ENCODE data around the gene STMN3. TPM values are rescaled to one million over a fixed set of nuclear protein-coding genes. Genes with fewer than 3 reads are reported as not detected.
A peak's percentile ranks its signal among the peaks of the same experiment; 100 is the strongest.

Gene STMN3
- total and polyA plus RNA-seq, 8 donors = 4.4 to 37.8 (median 9.7) TPM

GRCh38 chr20:63594043-63594561, 59.1 kb downstream of the STMN3 start:
- FAIRE-seq (no peak), ATAC-seq (no peak), DNase-seq (peak in 1 of 6 donors; percentile 56)
- Histone ChIP-seq H3K4me1 (no peaks in the 10 kb centered on the region), H3K9me3 (no peaks in the 10 kb centered on the region), H3K27ac (no peak overlapping the region), H3K27me3 (no peaks in the 10 kb centered on the region), H3K36me3 (peaks cover 0 to 31% (median 3%) of the 10 kb centered on the region in 3 donors), H3K4me3 (no peak overlapping the region)
- WGBS, 2 donors = 80 to 81% methylated on average over 10 of the region's 10 CpGs
- intact Hi-C loops (cut with DNase I) = no loop called here
- no peak for TF ChIP-seq CTCF (IDR thresholded peaks at IDR 0.05)

GRCh38 chr20:63592661-63593060, 60.6 kb downstream of the STMN3 start:
- no peaks in the 10 kb centered on the region for H3K9me3 ChIP-seq
- intact Hi-C loops (cut with DNase I) = no loop called here
- H3K4me1 ChIP-seq = no peaks in the 10 kb centered on the region
- no peak for FAIRE-seq
- H3K27ac ChIP-seq = no peak overlapping the region
- H3K27me3 ChIP-seq = no peaks in the 10 kb centered on the region
- TF ChIP-seq CTCF (IDR thresholded peaks at IDR 0.05) = no peak
- 90 to 92% methylated on average over 12 to 13 of the region's 13 CpGs for WGBS, 2 donors
- no peak for ATAC-seq
- DNase-seq = peak in 1 of 6 donors; percentile 55
- H3K36me3 ChIP-seq = peaks cover 0 to 28% (median 3%) of the 10 kb centered on the region in 3 donors
- H3K4me3 ChIP-seq = no peak overlapping the region

- Histone ChIP-seq H3K9me3 (no peaks in the 10 kb centered on the region), H3K36me3 (peaks cover 0 to 28% (median 3%) of the 10 kb centered on the region in 3 donors), H3K4me3 (no peak overlapping the region), H3K4me1 (no peaks in the 10 kb centered on the region), H3K27me3 (no peaks in the 10 kb centered on the region), H3K27ac (no peak overlapping the region)
- intact Hi-C loops (cut with DNase I) = no loop called here
- WGBS, 2 donors = 94 to 98% methylated on average over 28 of the region's 28 CpGs
- ATAC-seq = no peak
- no peak for TF ChIP-seq CTCF (IDR thresholded peaks at IDR 0.05)
- FAIRE-seq = no peak
- peak in 1 of 6 donors; percentile 52 for DNase-seq
Measured at GRCh38 chr20:63591786-63592355, 61.4 kb downstream of the STMN3 start.

- H3K27ac ChIP-seq = no peak overlapping the region
- DNase-seq = no peak
- FAIRE-seq = no peak
- no peaks in the 10 kb centered on the region for H3K9me3 ChIP-seq
- no peak for TF ChIP-seq CTCF (IDR thresholded peaks at IDR 0.05)
- peaks cover 0 to 28% (median 3%) of the 10 kb centered on the region in 3 donors for H3K36me3 ChIP-seq
- WGBS, 2 donors = 97 to 98% methylated on average over 4 of the region's 4 CpGs
- intact Hi-C loops (cut with DNase I) = no loop called here
- no peak overlapping the region for H3K4me3 ChIP-seq
- ATAC-seq = no peak
- no peaks in the 10 kb centered on the region for H3K27me3 ChIP-seq
- no peaks in the 10 kb centered on the region for H3K4me1 ChIP-seq
Measured at GRCh38 chr20:63591147-63591533, 62.1 kb downstream of the STMN3 start.
